Gastroesophageal sphincter (tissue), 2 donors: Measurements from ENCODE around the gene TUT4.

ENCODE experiments used
- EP300 ChIP-seq: sonication (generic); formaldehyde crosslinking; IDR thresholded peaks from one replicate; pipeline ENCODE4 v1.6.1; 2017; ENCODE audit warnings: antibody characterized with exemption, mild to moderate bottlenecking
- POLR2A ChIP-seq, 2 donors: fragments of 450-650 bp; IDR thresholded peaks; one replicate each; pipeline ENCODE4 v1.6.1; 2017; ENCODE audit warnings: antibody characterized with exemption in 2 of 2, mild to moderate bottlenecking in 2 of 2, moderate library complexity in 1 of 2

GRCh38 chr1:52436817-52437216, 116.1 kb downstream of the TUT4 start:
- TF ChIP-seq EP300 (no peak), POLR2A (IDR thresholded peaks at IDR 0.05) (no peak)
